ENCODE measurements around the gene RDH16.

DNA sequence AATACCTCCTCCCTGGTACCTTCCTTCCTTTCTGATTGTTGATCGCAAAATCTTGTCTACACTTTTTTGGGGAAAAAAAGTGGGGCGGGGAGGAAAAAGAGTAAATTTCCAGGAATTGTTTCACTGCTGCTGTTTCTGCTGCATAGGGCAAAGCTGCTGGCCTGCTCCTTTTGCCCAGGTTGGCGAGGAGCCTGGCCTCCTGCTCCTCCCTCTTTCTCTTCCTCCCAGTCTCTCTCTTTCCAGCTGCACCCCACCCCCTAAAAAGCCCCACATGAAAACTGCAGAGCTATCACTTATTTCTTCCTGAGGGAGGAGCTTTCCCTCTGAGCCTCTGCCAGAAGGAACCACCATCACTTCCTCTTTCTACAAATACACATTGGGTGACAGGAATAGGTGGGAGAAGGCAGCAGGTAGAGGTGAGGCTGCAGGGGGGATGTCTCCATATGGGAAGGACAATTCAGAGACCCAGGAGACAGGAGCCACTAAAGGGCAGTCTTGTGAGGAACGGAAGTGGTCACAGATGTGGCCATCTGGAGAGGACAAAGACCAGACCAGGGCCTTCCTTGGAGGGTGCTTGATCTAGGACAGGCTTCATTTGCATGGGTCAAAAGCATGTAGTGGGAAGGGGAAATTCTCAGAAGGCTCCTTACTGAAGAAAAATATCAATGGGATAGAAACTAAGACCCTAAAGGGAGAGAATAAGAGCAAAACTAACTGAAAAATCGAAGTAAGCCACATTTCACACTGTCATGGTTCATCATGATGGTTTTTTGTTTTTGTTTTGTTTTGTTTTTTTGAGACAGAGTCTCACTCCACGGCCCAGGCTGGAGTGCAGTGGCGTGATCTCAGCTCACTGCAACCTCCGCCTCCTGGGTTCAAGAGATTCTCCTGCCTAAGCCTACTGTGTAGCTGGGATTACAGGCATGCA lies 34.2 kb upstream of the RDH16 start:
- TF ChIP-seq POLR2A (IDR thresholded peaks at IDR 0.05; ENCODE audit: low read depth, low read length) (no peak), TAF1 (IDR thresholded peaks at IDR 0.05; ENCODE audit: low read depth, low read length) (no peak)

Measured in GM12891 (cell line).